AG04450 (cell line): ENCODE data around the gene CST9. TPM values are rescaled to one million over a fixed set of nuclear protein-coding genes. Genes with fewer than 3 reads are reported as not detected.

Experiments
- CTCF ChIA-PET: fragments of 300-600, 350-600 bp; formaldehyde crosslinking; extraction: SDS; loops from one replicate; lab custom pipeline; 2022; ENCODE audit warnings: antibody characterized with exemption, inconsistent platforms; lab: Charles Lee
- POLR2A ChIA-PET: fragments of 350-600 bp; formaldehyde crosslinking; extraction: SDS; loops from one replicate; lab custom pipeline; 2021; ENCODE audit warnings: antibody characterized with exemption, inconsistent platforms; lab: Yijun Ruan, JAX
- DNase-seq: peaks from one replicate; pipeline ENCODE4 v3.0.0-alpha.2; 2011; ENCODE audit warnings: low read depth, low spot score
- H3K27ac ChIP-seq: one replicate; pipeline ENCODE4 v1.5.1; 2012; ENCODE audit warnings: low read depth, low read length, control low read depth
- H3K27me3 ChIP-seq: one replicate; pipeline ENCODE4 v1.6.0; 2012; ENCODE audit warnings: low read length; ENCODE audit not compliant: control insufficient read depth, insufficient read depth
- H3K4me3 ChIP-seq: 2 replicates; pipeline ENCODE4 v1.5.1; 2011; ENCODE audit warnings: mild to moderate bottlenecking, low read depth, low read length, control low read depth
- H3K9me3 ChIP-seq: 2 replicates; pipeline ENCODE4 v1.5.1; 2012; ENCODE audit warnings: low read length; ENCODE audit not compliant: control insufficient read depth, insufficient read depth
- CTCF ChIP-seq: IDR thresholded peaks from 2 replicates; pipeline ENCODE4 v1.5.1; 2011; ENCODE audit warnings: low read depth, low read length, control low read depth, inconsistent platforms
- polyA plus RNA-seq: library from polyadenylated mRNA; depleted of rRNA; stranded (reverse); fragments of >200 nt; gene quantifications from 2 replicates; pipeline ENCODE4 v1.2.3, GENCODE V29; 2011

Gene CST9
- polyA plus RNA-seq, 1 experiment, result not detected

- no peak for TF ChIP-seq CTCF
- H3K9me3 ChIP-seq, result no peaks in the 10 kb centered on the region
- no peak overlapping the region for H3K27ac ChIP-seq
Measured at GRCh38 chr20:23646106-23646873, 40.6 kb upstream of the CST9 start.

GRCh38 chr20:23645575-23645974 is 39.9 kb upstream of the CST9 start:
- H3K4me3 ChIP-seq, result no peak overlapping the region
- ChIA-PET CTCF (interaction anchor here (1.6 kb wide), 1 partner anchor 23 kb away, joined by 4 read pairs; no protein-coding TSS in a partner anchor), POLR2A (no interaction called here)
- no peak for TF ChIP-seq CTCF
- DNase-seq, result no peak
- H3K27ac ChIP-seq, result no peak overlapping the region
- H3K27me3 ChIP-seq, result no peaks in the 10 kb centered on the region
- H3K9me3 ChIP-seq, result no peaks in the 10 kb centered on the region

More at GRCh38 chr20:23646106-23646873, 40.6 kb upstream of the CST9 start:
- Histone ChIP-seq H3K27me3 (no peaks in the 10 kb centered on the region), H3K4me3 (no peak overlapping the region)
- no peak for DNase-seq
- POLR2A ChIA-PET, result no interaction called here
- CTCF ChIA-PET, result interaction anchor here (1.6 kb wide), 1 partner anchor 22 kb away, joined by 4 read pairs; no protein-coding TSS in a partner anchor

- H3K4me3 ChIP-seq, result no peak overlapping the region
- ChIA-PET POLR2A (no interaction called here), CTCF (no interaction called here)
- H3K9me3 ChIP-seq, result no peaks in the 10 kb centered on the region
- TF ChIP-seq CTCF, result no peak
- no peak overlapping the region for H3K27ac ChIP-seq
- no peaks in the 10 kb centered on the region for H3K27me3 ChIP-seq
- DNase-seq, result no peak
Measured at GRCh38 chr20:23644164-23644563, 38.4 kb upstream of the CST9 start.

GRCh38 chr20:23643659-23644058 is 37.9 kb upstream of the CST9 start:
- H3K27ac ChIP-seq, result no peak overlapping the region
- CTCF ChIA-PET, result interaction anchor here (1.1 to 1.4 kb wide), 2 partner anchors 37 to 202 kb away, joined by 3 to 5 read pairs; no protein-coding TSS in a partner anchor
- no peak for DNase-seq
- H3K9me3 ChIP-seq, result no peaks in the 10 kb centered on the region
- TF ChIP-seq CTCF, result no peak
- H3K4me3 ChIP-seq, result no peak overlapping the region
- POLR2A ChIA-PET, result no interaction called here
- no peaks in the 10 kb centered on the region for H3K27me3 ChIP-seq
